ENCODE results near the gene PERM1. TPM values are rescaled to one million over a fixed set of nuclear protein-coding genes. Genes with fewer than 3 reads are reported as not detected.
A peak's percentile ranks its signal among the peaks of the same experiment; 100 is the strongest.

PERM1 gene
- total and polyA plus RNA-seq, 9 of the 15 experiments (the other 6 are each of a cell fraction or from before 2014, with no cell fraction given), result not detected

DNA sequence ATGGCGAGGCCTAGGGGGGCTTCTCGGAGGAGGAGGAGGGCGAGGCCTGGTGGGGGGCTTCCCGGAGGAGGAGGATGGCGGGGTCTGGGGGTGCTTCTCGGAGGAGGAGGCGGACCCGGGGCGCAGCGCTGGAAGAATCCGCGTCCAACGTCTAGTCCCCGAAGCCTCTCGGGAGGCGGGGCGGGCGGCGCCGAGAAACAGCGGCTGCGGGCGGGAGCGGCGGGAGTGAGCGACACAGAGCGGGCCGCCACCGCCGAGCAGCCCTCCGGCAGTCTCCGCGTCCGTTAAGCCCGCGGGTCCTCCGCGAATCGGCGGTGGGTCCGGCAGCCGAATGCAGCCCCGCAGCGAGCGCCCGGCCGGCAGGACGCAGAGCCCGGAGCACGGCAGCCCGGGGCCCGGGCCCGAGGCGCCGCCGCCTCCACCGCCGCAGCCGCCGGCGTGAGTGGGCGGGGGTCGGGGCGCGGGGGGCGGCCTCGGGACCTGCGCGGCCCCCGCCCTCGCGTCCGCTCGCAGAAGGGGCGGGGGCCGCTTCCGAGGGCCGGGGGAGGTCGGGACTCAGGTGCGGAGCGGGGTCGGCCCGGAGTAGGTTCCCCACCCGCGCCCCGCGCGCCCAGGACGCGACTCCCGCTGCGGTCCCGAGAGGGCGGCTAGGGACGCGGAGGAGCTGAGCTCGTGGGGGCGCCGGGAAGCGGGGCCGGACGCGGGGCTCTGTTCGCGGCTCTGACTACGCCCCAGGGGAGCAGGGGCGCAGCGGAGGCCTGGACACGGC lies 21.3 kb downstream of the PERM1 start, which contains the start of gene KLHL17 (continued):
- TF ChIP-seq STAT5A (IDR thresholded peaks at IDR 0.05; ENCODE audit: borderline replicate concordance, low read length) (no peak), GTF2B (IDR thresholded peaks at IDR 0.05; ENCODE audit: extremely low read depth, insufficient read length) (no peak), ZNF586 (CRISPR knock-in tag; conservative IDR thresholded peaks at IDR 0.05) (no peak), HMG20B (CRISPR knock-in tag; IDR thresholded peaks at IDR 0.05) (no peak), CCAR2 (IDR thresholded peaks at IDR 0.05; ENCODE audit: low read depth, low read length) (no peak), NFIC (IDR thresholded peaks at IDR 0.05) (peak; percentile 30; the same call in 1 of the 2 replicates), SAP30 (IDR thresholded peaks at IDR 0.05; ENCODE audit: borderline replicate concordance, insufficient read depth, low read depth, low read length, poor library complexity, severe bottlenecking) (no peak), PTRF (tag; IDR thresholded peaks at IDR 0.05) (no peak), TBL1XR1 (IDR thresholded peaks at IDR 0.05; ENCODE audit: low read length in 2 of 2) (no peak), NFATC3 (IDR thresholded peaks at IDR 0.05) (no peak), POLR2H (tag; IDR thresholded peaks at IDR 0.05; ENCODE audit: low read depth) (no peak), SMAD4 (CRISPR knock-in tag; conservative IDR thresholded peaks at IDR 0.05) (peak; percentile 86), KAT2B (IDR thresholded peaks at IDR 0.05; ENCODE audit: low read depth, low read length) (no peak), HNRNPLL (IDR thresholded peaks at IDR 0.05; ENCODE audit: low read depth, low read length, poor library complexity, severe bottlenecking) (no peak), ZBTB8A (IDR thresholded peaks at IDR 0.05; ENCODE audit: partially characterized antibody) (no peak), RBBP5 (IDR thresholded peaks at IDR 0.05; ENCODE audit: borderline replicate concordance, insufficient read depth, low read length, poor library complexity, severe bottlenecking) (peak; percentile 73)
- TF ChIP-seq, protein P1, sequence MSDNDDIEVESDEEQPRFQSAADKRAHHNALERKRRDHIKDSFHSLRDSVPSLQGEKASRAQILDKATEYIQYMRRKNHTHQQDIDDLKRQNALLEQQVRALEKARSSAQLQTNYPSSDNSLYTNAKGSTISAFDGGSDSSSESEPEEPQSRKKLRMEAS (CRISPR knock-in tag; IDR thresholded peaks at IDR 0.05), result no peak
- TF ChIP-seq, protein P2, sequence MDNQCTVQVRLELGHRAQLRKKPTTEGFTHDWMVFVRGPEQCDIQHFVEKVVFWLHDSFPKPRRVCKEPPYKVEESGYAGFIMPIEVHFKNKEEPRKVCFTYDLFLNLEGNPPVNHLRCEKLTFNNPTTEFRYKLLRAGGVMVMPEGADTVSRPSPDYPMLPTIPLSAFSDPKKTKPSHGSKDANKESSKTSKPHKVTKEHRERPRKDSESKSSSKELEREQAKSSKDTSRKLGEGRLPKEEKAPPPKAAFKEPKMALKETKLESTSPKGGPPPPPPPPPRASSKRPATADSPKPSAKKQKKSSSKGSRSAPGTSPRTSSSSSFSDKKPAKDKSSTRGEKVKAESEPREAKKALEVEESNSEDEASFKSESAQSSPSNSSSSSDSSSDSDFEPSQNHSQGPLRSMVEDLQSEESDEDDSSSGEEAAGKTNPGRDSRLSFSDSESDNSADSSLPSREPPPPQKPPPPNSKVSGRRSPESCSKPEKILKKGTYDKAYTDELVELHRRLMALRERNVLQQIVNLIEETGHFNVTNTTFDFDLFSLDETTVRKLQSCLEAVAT (IDR thresholded peaks at IDR 0.05), result no peak
- TF ChIP-seq, protein P3, sequence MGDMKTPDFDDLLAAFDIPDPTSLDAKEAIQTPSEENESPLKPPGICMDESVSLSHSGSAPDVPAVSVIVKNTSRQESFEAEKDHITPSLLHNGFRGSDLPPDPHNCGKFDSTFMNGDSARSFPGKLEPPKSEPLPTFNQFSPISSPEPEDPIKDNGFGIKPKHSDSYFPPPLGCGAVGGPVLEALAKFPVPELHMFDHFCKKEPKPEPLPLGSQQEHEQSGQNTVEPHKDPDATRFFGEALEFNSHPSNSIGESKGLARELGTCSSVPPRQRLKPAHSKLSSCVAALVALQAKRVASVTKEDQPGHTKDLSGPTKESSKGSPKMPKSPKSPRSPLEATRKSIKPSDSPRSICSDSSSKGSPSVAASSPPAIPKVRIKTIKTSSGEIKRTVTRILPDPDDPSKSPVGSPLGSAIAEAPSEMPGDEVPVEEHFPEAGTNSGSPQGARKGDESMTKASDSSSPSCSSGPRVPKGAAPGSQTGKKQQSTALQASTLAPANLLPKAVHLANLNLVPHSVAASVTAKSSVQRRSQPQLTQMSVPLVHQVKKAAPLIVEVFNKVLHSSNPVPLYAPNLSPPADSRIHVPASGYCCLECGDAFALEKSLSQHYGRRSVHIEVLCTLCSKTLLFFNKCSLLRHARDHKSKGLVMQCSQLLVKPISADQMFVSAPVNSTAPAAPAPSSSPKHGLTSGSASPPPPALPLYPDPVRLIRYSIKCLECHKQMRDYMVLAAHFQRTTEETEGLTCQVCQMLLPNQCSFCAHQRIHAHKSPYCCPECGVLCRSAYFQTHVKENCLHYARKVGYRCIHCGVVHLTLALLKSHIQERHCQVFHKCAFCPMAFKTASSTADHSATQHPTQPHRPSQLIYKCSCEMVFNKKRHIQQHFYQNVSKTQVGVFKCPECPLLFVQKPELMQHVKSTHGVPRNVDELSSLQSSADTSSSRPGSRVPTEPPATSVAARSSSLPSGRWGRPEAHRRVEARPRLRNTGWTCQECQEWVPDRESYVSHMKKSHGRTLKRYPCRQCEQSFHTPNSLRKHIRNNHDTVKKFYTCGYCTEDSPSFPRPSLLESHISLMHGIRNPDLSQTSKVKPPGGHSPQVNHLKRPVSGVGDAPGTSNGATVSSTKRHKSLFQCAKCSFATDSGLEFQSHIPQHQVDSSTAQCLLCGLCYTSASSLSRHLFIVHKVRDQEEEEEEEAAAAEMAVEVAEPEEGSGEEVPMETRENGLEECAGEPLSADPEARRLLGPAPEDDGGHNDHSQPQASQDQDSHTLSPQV (IDR thresholded peaks at IDR 0.05), result no peak
- TF ChIP-seq, protein P4, sequence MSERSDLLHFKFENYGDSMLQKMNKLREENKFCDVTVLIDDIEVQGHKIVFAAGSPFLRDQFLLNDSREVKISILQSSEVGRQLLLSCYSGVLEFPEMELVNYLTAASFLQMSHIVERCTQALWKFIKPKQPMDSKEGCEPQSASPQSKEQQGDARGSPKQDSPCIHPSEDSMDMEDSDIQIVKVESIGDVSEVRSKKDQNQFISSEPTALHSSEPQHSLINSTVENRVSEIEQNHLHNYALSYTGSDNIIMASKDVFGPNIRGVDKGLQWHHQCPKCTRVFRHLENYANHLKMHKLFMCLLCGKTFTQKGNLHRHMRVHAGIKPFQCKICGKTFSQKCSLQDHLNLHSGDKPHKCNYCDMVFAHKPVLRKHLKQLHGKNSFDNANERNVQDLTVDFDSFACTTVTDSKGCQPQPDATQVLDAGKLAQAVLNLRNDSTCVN (CRISPR knock-in tag; IDR thresholded peaks at IDR 0.05), result no peak

Measured in K562 (cell line).